Ramos (cell line): ENCODE measurements around the gene FAM227B.
"Not testable (repeated sequence)": the region's sequence is repeated elsewhere in the genome, so short reads cannot be mapped to it uniquely, and the experiment has no call there.

Experiments
- in situ Hi-C: fragments of 300-500 bp; cut with MboI; formaldehyde crosslinking; loops from one replicate; pipeline ENCODE4 v1.14.3; 2022; ENCODE audit warnings: low sequenced_read_pairs; ENCODE audit not compliant: unreplicated experiment

Gene FAM227B

DNA sequence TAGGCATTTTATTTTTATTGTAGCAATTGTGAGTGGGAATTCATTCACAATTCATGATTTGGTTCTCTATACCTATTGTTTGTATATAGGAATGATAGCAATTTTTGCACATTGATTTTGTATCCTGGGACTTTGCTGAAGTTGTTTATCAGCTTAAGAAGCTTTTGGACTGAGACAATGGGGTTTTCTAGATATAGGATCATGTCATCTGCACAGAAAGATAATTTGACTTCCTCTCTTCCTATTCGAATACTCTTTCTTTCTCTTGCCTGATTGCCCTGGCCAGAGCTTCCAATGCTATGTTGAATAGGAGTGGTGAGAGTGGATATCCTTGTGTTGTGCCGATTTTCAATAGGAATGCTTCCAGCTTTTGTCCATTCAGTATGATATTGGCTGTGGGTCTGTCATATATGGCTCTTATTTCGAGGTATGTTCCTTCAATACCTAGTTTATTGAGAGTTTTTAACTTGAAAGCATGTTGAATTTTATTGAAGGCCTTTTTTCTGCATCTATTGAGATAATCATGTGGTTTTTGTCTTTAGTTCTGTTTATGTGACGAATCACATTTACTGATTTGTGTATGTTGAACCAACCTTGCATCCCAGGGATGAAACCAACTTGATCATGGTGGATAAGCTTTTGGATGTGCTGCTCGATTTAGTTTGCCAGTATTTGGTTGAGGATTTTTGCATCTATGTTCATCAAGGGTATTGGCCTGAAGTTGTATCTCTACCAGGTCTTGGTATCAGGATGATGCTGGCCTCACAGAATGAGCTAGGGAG lies 217.9 kb downstream of the FAM227B start:
- in situ Hi-C loops = not testable (repeated sequence)

DNA sequence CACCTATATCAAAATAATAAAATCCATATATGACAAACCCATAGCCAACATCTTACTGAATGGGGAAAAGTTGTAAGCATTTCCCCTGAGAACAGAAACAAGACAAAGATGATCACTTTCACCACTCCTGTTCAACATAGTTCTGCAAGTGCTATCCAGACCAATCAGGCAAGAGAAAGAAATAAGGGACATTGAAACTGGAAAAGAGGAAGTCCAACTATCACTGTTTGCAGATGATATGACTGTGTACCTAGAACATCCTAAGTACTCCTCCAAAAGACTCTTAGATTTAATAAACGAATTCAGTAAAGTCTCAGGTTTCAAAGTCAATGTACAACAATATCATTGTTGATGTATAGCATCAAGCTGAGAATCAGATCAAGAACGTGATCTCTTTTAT lies 233.1 kb downstream of the FAM227B start:
- in situ Hi-C loops = no loop called here

DNA sequence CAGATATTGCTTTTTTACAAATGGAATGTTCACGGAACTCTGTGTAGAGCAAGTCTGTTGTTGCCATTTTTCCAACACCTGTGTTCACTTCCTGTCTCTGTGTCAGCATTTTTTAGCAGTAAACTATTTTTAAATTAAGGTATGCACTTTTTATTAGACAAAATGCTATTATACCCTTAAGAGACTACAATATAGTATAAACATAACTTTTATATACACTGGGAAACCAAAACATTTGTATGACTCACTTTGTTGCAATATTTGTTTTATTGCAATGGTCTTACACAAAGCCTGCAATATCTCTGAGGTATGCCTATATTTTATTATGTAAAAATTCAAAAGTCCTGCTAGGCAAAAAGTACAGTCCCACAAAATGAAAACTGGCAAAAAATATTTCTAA lies 237.4 kb downstream of the FAM227B start:
- in situ Hi-C loops = no loop called here

GRCh38 chr15:49382394-49382793 lies 238.2 kb downstream of the FAM227B start:
- in situ Hi-C loops = no loop called here

DNA sequence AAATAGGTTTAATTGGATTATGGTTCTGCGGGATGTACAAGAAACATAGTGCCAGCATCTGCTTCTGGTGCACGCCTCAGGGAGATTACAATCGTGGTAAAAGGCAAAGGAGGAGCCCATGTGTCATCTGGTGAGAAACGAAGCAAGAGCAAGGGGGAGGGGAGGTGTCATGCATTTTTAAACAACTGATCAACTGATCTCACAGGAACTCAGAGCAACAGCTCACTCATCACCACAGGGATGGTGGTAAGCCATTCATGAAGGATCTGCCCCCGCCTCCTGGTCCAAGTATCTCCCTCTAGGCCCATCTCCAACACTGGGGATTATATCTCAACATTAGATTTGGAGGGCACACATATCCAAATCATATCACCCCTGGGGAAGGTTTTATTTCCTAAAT lies 239.7 kb downstream of the FAM227B start:
- in situ Hi-C loops = no loop called here

- in situ Hi-C loops = no loop called here
These were observed 240.6 kb downstream of the FAM227B start for GRCh38 chr15:49379996-49380395.

GRCh38 chr15:49372366-49372765 lies 248.3 kb downstream of the FAM227B start:
- in situ Hi-C loops = no loop called here

GRCh38 chr15:49370782-49371181 lies 249.8 kb downstream of the FAM227B start:
- in situ Hi-C loops = no loop called here

DNA sequence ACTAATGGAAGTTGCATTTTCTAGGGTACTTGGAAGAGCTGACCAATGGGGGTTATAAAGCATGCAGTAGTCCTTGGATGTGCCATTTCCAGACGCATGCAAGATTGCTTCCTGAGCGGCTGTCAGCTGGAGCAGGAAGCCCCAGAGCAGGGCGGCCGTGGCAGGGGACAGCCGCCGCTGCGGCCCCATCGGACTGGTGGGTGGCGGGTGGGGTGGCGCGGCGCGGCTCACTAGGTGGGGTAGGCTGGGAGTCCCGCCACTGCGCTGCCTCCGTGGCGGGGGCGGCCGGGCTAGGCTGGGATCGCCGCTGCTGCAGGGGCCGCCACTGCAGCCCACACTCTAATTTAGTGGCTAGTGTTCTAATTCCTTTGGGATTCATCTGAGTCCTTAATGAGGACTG lies 254.1 kb downstream of the FAM227B start:
- in situ Hi-C loops = no loop called here

GRCh38 chr15:49361370-49361769 lies 259.2 kb downstream of the FAM227B start:
- in situ Hi-C loops = no loop called here

- in situ Hi-C loops = not testable (repeated sequence)
These were observed 266.2 kb downstream of the FAM227B start for GRCh38 chr15:49354439-49354838.

- in situ Hi-C loops = no loop called here
These were observed 277.1 kb downstream of the FAM227B start for GRCh38 chr15:49343546-49343945.

DNA sequence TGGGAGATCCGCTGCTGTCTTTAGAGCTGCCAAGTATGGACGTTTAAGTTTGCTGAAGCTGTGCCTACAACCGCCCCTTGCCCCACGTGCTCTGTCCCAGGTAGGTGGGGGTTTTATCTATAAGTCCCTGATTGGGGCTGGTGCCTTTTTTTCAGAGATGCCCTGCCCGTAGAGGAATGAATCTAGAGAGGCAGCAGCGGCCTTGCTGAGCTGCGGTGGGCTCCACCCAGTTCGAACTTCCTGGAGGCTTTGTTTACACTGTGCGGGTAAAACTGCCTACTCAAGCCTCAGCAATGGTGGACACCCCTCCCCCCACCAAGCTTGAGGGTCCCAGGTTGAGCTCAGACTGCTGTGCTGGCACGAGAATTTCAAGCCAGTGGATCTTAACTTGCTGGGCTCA lies 281.0 kb downstream of the FAM227B start:
- in situ Hi-C loops = no loop called here

DNA sequence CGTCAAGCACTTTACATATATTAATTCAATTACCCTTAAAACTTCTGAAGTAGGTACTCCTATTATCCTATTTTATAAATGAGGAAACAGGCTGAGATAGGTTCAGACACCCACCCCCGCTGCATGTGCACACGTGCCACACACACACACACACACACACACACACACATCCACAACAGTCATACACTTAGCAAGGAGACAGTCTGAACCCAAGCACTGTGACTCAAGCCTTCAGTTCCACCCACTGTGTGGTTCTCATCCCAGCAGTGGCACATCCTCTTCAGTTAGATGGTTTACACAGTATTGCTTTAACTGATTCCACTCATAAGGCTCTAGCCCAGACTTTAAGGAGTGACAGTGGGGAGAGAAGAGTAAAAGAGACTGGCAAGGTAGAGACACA lies 288.7 kb downstream of the FAM227B start:
- in situ Hi-C loops = no loop called here

DNA sequence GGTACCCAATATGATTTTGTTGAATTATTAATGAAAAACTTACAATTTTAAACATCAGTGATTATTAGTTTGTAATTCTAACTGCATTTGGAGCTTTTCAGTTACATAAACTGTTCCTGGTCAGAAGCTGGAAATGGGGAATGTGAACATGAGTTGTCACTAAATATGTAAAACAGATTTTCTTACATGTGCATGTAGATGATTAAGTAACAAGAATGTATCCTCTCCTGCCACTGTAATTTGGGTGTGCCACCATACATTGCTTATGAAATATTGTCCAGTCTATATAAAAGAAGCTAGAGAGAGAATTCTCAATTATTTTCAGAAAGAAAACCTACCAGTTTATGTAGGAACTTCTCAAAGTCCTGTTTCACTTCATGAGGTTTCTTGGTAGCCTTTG lies 289.2 kb downstream of the FAM227B start:
- in situ Hi-C loops = no loop called here

- in situ Hi-C loops = no loop called here
These were observed 290.5 kb downstream of the FAM227B start for GRCh38 chr15:49330166-49330565.

DNA sequence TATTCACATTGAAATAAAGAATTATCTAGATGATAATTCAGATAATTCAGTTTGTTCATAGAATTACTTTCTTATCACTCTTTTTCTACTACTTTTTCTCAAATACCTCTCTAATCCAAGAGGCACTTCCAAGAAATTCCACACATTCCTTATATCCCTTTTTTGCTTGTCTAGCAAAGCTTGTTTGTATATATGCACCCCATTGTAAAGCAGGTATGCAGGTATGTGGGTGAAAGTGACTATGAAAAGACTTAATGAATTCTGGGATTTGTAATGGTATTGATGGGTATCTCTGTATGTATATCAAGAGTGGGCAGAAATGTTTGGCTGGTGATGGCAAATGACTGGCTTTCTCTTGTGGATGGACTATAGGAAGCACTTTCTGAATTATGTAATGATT lies 291.7 kb downstream of the FAM227B start:
- in situ Hi-C loops = no loop called here

- in situ Hi-C loops = no loop called here
These were observed 292.7 kb downstream of the FAM227B start for GRCh38 chr15:49327927-49328326.

DNA sequence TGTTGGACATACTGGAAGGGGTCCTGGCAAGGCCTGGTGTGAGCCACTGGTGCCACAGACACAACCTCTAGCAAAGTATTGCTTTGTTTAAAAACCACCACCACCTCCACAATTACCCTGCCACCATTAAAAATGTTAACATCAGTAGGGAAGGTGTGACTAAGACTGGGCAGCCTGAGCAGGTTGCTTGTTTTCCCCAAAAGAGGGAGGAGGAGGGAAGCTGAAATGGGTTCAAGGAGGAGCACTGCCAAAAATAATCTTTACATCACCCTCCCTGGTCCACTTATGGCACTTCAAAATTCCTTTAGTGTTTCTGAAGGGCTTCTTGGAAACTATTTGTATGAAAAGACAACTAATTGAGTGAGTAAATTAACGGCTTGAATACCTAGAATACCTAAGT lies 297.4 kb downstream of the FAM227B start:
- in situ Hi-C loops = no loop called here

GRCh38 chr15:49320351-49320750 lies 300.3 kb downstream of the FAM227B start:
- in situ Hi-C loops = no loop called here

DNA sequence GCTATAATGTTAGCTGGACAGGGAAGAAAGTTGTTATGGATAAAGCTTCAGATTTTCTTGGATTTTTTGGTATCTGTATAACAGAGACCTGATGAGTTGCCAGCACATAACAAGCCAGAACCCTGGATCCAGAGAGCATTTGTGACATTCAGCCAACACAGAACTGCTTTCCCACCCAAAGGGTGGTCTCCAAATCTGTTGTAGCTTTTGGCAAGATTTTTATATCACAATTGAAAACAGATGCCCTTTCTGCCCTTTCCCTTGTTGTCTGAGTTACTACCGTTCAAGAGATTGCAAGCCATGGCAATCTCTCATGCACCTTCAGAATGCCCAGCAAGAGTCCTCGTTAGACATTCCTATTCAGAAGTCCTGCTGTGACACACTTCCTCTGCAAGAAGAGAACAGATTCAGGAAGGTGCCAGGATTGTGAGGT lies 305.2 kb downstream of the FAM227B start:
- in situ Hi-C loops = no loop called here

GRCh38 chr15:49314716-49315115 lies 305.9 kb downstream of the FAM227B start:
- in situ Hi-C loops = no loop called here
